UCSD-AML1 (cell line): Measurements from ENCODE around the gene CADPS2.
"Not testable (repeated sequence)": the region's sequence is repeated elsewhere in the genome, so short reads cannot be mapped to it uniquely, and the experiment has no call there.

Experiments
- DNase-seq: peaks from one replicate; lab custom pipeline; 2025; ENCODE audit not compliant: unreplicated experiment; lab: John Stamatoyannopoulos, UW

Gene CADPS2

DNA sequence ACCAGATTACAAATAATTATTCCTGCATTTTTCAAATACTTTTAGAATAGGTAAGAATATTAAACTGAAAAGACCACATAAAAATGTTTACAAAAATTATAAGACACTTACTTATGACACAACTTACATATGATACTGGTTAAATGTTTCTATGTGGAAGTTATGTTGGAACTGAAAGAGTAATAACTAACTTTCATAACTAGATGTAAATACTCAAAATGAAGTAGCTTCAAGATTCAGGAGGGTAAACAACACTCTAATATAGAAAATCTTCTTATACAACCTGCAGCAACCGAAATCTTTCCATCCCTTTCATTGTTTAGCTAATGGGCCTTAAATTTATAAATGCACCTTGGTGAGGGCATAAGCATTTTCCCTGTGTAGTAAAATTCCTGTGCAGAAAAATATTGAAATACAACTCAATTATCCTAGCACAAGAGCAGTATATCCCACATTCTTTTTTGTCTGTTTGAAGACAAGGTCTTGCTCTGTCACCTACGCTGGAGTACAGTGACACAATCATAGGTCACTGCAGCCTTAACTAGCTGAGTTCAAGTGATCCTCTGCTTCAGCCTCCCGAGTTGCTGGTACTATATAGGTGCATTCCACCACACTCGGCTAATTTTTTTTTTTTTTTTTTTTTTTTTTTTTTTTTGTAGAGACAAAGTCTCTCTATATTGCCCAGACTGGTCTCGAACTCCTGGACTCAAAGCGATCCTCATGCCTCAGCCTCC is 168.7 kb downstream of the CADPS2 start:
- no peak for DNase-seq

DNA sequence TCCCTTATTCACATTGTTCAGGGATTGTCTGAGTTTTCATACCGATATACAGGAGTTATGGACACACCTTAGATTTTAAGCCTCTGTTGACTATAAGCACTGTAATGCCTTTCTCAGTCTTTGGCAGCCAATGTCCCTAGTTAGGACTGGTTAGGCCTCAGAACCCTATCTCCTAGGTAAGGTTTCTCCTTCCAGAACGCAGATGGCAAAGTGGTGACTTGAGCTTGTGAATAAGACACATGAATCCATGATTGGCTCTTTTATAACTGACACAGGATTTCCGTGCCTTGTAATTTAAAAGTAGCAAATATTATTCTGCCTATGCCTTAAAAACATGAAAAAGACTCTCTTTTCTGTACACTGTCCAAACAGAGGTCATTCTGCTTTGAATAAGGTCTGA is 171.1 kb downstream of the CADPS2 start:
- DNase-seq = no peak

DNA sequence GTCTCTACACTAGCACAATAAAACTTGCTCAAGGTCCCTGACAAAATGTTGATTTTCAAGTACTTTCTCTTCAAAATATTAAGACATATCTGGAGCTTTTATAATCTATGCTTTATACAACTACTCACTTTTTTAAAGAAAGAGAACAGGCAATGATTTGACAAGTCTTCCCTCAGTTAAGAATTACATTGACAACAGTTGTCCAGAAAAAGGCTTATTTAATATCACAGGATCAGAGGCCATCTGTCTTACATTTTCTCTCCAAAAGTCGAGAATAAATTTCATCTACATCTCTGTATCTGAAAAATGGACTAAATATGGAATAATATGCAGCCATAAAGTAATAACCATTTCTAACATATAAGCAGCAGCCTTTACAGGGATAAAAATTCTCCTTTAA is 175.3 kb downstream of the CADPS2 start:
- no peak for DNase-seq

DNA sequence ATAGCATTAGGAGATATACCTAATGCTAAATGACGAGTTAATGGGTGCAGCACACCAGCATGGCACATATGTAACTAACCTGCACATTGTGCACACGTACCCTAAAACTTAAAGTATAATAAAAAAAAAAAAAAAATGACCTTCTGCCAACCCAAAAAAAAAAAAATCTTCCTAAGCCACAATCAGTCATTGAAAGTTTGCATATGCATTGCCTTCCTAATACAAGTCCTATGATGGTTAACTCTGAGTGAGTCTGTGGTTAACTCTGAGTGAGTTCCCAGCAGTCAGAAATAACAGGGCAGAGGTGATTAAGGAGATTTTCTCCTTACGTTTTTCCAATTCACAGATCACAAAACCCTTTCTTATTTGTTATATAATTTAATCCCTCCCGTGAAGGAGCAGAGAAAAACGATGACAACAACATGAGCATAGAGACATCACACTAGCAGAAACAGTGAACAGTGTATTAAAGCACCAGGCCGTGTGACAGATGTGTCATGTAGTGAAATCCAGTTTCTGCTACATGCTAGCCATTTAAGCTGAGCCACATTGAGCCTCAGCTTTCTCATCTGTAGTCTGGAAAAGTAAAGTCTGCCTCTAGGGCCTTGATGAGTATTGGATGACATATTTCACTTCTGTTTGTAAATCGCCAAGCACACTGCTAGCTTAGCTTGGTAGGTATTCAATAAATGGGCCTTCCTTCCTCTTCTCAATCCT is 176.2 kb downstream of the CADPS2 start:
- no peak for DNase-seq

DNA sequence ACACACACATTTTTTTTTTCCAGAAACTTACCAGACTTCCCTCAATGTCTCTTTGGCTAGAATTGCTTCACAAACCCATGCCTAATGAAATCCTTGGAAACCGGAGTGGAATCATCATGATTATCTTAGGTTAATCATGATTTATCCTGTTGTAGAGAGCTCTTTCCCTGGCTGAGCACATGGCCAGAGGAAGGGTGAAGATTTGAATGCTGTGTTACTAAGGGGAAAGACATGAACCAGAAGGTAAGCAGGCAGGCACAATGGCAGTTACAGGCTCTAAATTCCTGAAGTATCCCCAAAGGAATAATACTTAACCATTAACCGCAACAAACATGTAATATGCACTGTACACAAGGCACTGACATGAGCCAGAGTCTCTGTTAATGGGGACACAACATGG is 179.4 kb downstream of the CADPS2 start:
- DNase-seq = no peak

DNA sequence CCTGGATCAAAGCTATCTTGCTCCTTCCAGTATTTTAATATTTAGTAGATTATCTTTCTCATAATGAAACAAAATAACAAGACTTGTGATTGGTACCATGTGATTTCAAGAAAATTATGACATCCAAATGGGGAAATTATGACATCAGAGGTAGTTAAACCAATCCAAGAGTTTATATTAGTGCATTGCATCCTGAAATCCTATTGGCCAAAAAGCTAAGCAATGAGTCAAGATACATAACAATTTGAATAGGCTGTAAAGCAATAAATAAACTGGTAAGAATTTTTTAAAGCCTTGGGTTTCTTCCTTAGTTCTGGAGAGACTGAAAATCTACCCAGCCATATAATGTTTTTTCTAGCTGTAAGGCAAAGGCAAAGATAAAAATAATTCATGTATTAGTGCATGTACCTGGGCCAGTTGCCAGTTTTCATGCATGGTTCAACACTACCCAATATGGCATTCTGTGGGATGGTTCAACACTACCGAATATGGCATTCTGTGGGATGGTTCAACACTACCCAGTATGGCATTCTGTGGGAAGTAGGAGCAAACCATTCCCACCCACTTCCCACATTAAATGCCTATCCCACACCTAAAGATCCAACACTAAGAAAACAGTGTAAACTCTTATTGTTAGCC is 183.3 kb downstream of the CADPS2 start, which contains the start of gene RNF148:
TSS of gene RNF148 (minus strand) at position 51 of the 639 bp plus-strand sequence. CDS start 172 bp downstream, outside the sequence.
- DNase-seq = no peak

DNA sequence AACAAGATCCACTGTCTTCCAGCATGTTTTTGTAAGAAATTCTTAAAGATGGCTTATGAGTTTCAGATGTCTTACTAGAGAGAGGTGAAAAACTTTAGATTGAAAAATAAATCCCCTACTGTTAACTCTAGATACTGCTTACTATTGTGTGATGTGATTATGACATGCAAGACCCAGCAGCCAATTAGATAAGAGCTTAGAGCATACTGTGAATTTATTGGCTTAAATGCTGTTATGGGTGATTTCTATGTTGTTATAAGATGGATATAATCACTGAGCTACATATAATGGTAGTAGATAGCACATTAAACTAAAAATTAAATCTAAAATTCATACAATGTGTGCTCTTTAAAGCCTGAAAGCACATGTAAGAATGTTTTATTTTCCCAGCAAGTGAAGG is 187.2 kb downstream of the CADPS2 start, which contains the start of gene RNF133:
TSS of gene RNF133 (minus strand) at position 101 of the 400 bp plus-strand sequence. CDS start 199 bp downstream, outside the sequence.
- DNase-seq = no peak

DNA sequence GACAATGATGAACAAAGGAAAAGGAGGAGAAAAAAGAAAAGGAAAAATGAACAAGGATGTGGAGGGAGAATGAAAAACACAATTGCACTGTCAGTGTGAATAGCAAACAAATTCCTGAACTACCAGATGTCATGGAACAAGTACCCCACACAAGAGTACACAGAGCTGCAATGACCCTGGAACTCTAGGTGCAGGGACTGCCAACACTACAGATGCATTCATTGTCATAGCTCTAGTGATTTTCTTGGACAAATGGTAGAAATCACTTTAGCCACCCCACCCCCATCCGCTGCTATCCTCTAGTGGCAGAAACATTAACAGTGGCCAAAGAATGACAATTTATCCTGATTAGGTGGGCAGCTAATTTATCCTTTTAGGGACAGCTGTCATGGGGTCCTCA is 190.4 kb downstream of the CADPS2 start:
- DNase-seq = no peak

DNA sequence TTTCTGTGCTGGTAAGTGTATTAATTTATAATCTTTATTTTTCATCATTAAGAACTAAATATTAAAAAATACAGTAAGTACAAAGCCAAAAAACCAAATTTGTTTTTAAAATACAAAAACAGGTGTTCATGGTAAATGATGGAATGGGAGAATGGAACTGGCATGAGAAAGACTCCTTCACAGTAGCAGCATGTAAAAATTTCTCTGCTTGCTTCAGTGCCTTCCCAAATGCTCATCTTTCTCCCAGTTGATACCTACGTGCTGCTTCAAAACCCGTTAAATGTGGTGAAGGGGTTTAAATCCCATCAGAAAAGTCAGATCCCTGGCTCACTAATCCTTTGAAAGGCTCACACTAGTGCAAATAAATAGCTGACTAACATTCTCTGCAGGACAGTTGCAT is 191.6 kb downstream of the CADPS2 start:
- no peak for DNase-seq

DNA sequence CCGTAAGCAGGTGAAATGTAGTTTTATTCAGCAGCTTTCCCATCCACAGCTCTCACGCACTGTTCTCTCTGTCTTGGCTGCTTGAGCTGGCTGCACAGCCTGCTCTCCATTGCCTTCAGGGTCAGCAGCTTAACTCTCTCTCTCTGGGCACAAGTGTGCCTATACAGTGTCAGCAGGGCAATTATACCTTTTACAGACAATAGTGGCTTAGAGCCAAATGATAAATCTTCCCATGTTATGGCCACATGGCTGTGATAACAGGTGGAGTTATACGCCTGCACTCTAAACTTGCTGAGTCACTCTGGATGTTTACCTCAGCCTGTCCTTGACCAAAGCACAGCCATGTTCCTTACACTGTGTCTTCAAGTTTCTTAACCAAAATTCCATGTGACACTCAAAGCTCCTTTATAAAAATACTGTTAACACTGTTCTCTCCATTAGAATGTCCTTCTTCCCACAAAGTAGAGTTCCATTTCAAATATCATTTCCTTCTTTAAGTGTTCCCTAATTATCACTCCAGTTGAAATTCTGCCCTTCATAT is 193.4 kb downstream of the CADPS2 start:
- no peak for DNase-seq

DNA sequence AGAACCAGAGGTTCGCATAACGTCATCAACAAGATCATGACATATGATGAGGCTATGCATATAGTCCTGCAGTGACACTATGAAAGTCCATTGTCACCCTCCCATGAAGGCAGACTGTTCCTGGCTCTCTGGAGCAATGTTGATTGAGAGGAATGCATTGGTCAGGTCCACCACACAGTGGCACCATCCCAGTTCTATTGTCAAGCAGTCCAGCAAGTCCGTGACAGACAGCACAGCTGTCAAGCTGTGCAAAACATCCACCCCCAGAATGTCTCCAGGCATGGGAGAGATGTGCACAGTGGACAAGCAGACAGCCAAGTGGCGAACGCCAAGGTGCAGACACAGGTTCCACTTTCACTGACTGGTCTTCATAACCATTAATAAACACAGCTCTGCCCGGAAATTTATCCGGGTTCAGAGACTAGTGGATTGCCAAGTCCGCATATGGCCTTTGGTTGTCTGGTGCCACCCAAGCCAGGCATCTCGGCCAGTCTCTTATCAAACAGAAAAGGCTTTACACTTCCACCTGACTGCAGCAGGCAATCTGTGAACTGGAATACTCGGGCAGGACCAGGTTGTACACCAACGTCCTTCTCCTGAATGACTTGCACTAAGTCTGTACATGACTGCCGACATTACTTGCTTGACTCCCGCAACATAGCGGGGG is 194.6 kb downstream of the CADPS2 start:
- no peak for DNase-seq

DNA sequence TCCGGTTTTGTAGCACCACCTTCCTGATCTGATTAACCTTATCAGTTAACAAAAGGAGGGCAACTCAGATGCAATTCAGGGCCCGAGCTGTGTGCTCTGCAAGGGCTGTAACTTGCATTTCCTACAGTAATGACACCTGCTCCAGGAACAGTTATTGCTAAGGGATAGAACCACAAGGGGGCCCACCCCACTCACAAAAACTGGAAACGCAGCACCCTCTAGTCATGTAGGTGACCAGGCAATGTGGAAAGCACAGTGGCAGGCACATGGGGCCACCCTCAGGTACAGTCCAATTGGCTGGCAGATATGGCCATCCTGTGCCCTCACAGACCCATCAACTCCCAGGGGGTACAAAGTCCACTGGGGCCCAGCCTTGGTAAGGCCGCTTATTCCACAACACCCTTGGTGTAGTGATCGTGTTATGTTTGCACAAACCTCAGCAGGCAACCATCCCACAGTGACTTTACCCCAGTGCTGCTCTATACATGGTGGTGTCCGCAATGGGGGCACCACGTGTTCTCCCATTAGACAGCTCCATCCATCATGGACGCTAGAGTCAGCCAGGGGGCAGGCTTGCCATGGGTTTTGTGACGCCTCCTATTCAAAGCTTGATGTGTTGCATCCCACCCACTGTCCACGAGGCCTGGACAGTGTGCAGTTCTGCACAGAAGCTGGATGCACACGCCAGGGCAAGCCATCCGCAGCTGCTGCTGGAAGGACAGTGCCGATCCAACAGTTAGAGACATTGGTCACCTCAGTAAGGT is 196.7 kb downstream of the CADPS2 start:
- no peak for DNase-seq

DNA sequence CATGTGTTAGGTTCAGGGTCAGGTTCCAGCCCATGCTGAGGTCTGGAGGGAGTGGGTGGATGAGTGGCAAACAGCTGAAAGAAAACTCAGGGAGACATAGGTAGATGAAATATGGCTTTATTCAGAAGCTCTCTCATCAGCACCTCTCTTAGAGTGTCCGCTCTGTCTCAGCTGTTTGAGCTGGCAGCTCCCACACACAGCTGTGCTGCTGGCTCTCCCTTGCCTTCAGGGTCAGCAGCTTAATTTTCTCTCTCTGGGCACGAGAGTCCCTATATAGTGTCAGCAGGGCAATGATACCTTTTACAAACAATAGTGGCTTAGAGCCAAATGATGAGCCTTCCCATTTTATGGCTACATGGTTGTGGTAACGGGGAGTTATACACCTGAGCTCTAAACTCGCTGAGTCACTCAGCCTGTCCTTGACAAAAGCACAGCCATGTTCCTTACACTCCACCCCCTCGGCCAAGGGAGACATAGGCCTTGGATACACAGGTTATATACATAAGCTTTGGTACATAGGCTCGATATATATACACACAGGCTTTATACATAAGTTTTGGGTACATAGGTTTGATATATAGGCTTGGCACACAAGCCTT is 197.8 kb downstream of the CADPS2 start:
- no peak for DNase-seq

DNA sequence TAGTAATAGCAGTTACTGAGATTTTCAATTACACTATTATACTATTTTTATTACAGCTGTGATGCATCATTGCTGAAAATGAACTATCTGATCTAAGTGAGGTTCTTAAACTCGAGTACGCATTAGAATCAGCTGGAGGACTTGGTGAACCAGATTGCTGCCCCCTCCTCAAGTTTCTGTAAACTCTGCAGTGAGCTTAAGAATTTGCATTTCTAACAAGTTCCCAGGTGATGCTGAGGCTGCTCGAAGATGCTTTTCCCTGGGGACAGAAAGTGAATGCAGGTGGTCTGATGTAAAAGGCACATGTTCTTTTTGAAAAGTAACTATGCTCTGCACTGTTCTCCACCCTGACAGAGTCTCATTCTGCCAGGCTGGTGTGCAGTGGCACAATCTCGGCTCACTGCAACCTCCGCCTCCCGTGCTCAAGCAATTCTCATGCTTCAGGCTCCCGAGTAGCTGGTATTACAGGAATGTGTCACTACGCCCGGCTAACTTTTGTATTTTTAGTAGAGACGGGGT is 199.8 kb downstream of the CADPS2 start:
- no peak for DNase-seq

DNA sequence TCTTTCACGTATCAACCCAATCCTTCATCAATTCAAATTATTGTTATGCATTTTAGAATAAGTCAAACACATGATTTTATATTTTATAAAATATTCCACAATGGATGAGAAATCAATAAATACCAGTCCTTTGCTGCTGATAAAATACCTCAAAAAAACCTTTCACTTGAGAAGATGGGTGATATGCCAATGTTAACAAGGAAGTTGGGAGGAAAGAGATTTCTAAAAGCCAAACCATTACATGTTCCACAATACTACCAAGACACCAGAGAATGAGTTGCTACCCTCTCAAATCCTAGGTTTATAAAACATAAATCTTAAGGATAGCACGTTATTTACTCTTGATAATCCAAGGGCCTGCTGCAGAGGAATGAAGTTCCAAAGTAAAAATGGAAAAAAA is 201.8 kb downstream of the CADPS2 start:
- DNase-seq = no peak

DNA sequence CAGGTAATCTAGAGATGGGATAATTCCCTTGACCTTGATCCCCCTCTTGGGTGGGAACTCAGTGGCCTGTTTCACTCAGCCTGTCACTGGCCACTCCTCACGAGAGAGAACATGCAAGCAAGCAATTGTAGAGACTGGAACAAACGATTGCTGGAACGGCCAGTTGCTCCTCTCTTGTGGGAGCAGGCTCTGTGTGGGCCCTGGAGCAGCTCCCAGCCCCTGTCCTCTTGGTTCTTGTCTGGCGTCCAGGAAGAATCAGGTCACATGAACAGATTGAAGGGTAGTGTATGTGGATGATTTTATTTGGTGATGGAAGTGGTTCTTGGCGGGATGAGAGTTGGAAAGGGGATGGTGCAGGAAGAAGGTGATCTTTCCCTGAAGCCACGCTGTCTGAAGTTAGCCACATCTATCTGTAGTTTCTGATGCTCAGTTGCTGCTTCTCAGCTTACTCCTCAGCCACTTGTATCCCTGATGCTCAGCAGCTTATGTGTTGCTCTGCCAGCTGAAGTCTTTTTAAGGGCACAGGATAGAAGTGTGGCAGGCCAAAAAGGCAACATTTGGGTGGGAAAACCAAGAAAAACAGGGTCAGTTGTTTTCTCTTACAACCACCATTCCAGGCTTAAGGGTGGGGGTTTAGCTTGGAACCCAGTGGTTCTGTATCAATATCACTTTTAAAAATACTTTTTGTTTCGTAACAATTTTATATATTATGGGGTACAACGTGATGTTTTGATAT is 203.3 kb downstream of the CADPS2 start:
- no peak for DNase-seq

DNA sequence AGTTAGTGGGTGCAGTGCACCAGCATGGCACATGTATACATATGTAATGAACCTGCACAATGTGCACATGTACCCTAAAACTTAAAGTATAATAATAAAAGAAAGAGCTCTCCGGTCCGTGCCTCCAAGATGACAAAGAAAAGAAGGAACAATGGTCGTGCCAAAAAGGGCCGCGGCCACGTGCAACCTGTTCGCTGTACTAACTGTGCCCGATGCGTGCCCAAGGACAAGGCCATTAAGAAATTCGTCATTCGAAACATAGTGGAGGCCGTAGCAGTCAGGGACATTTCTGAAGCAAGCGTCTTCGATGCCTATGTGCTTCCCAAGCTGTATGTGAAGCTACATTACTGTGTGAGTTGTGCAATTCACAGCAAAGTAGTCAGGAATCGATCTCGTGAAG is 205.1 kb downstream of the CADPS2 start:
- DNase-seq = not testable (repeated sequence)

DNA sequence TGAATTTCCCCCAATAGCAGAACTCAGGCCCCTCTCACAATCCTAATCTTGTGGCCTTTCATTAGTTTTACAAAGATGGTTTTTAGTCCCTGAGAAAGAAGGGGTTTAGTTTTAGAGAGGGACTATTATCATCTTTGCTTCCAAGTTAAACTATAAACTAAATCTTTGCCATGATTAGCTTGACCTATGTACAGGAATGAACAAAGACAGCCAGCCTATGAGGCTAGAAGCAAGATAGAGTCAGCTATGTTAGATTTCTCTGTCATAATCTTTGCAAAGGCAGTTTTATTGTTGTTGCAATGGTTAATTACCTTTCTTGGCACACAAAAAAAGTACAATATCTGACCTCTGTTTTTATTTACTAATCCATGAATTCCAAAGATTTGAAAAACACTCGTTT is 206.4 kb downstream of the CADPS2 start:
- DNase-seq = no peak

DNA sequence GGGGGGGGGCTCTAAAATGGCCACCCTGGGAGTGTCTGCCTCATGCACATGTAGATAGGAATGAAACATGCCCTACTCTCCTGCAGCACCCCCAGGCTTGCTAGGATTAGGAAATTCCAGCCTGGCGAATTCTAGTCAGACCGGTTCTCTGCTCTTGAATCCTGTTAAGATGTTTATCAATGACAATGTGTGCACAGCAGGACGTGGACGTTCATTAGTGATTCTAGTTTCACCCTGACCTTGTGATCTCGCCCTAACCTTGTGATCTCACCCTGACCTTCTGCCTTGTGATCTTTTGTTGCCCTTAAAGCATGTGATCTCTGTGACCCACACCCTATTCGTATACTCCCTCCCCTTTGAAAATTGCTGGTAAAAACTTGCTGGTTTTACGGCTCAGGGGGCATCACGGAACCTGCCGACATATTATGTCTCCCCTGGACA is 207.0 kb downstream of the CADPS2 start:
- not testable (repeated sequence) for DNase-seq
